GM21619 (cell line): ENCODE results near the gene MUC5AC.

Source experiments
- ATAC-seq: cut with Tn5 transposase; IDR thresholded peaks from one replicate; pipeline ENCODE4 v1.9.1; 2021; ENCODE audit not compliant: unreplicated experiment

MUC5AC gene

GRCh38 chr11:1220941-1221721 is 63.4 kb downstream of the MUC5AC start:
- no peak for ATAC-seq

DNA sequence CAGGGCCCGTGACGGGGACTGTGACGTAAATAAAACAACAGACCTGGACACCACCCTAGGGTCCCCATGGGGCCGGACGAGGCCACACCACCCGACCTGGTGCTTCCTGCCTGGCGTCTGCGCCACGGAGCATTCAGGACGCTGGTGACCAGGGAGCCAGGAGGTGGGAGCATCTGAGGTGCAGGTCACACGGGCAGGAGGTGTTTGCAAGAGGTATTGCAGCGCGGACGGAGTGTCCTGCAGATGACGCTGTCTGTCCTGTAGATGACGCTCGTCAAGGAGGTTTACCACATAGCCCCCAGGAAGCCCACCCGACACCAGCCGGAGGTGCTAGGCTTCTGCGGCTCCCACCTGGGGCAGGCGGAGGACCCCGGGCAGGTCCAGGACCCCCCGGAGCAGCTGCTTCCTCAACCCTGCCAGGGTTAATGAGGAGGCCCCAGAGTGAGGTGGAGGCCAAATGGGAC is 64.1 kb downstream of the MUC5AC start:
- ATAC-seq = no peak

DNA sequence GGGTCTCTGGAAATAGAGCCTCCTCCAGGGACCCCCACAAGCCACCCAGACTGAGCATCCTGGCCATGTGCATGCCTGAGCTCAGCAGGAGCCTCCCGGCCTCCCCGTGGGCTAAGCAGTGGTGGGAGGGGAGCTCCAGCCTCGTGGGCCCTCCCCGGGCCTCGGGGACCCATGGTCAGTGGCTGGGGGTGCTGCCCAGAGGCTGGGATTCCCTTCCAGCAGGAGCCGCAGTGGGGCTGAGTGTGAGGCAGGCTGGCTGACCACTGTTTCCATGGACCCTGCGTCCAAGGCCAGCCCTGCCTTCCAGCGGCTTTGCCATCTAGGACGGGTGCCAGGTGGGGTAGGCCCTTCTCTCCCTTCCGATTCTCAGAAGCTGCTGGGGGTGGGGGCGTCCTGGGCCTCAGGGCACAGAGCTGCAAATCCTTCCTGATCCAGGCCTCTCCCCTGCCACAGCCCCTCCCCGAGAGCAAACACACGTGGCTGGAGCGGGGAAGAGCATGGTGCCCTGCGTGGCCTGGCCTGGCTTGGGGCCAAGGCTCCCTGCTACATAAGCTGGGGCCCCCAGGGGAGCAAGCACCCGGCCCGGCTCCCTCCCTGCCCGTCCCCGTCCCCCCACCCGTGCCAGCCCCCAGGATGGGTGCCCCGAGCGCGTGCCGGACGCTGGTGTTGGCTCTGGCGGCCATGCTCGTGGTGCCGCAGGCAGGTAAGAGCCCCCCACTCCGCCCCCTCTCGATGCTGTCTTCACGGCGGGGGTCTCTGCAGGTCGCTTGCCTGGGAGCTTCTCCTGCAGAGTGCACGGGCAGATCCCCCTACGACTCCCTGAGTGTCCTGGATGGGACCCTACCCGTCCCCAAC is 65.0 kb downstream of the MUC5AC start, which contains the start of gene MUC5B:
Gene MUC5B, plus strand, starts transcription at position 576 of the 855 bp plus-strand sequence. Its CDS starts 58 bp downstream, at position 634.
- no peak for ATAC-seq

DNA sequence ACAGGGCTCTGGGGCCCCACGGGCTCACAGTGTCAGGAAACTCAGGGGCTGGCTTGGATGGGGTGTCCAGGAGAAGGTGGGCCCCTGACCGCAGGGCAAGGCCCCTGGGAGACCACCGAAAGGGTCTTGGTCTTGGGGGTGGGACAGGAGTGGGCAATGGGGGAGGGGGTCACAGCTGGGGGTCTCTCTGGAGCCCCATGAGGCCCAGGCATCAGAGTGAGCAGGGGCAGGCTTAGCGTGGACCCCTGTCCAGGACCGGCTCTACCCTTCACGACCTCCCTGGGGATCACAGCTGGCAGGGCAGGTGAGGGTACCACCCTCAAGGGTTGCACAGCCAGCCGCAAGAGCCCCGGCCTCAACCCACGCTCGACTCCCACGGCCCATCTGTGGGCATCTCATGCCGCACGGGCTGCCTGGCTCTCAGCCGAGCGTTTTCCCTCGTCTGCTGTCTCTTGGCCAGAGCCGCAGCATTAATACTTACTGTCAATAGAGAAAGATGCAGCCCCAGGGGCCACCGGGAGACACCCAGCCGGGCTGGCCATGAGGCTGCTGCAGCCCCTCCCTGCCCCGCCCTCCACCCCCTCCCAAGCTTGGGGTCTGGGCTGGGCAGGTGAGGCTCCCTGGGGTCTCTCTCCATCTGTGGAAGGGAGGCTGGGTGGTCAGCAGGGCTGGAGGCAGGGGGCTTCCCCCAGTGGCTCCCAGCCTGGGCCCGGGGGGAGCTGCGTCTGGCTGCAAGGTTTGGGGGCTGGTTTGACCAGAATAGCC is 65.8 kb downstream of the MUC5AC start:
- no peak for ATAC-seq

DNA sequence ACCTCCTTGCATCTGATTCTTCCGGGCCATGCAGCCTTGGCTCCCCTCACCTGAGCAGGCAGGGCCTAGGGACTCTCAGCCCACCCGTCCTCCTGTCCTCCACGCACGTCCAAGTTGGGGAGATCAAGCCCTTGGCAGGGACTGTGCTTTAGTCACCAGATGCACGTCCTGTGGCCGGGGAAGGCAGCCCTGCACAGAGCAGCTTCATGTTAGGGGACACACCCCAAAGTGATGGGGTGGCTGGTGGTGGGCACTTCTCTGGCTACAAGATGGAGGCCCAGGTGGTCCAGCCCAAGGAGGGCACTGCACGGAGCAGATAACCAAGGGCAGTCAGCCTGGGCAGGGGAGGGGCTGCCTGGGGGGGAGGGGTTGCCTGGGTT is 66.3 kb downstream of the MUC5AC start:
- ATAC-seq = no peak

GRCh38 chr11:1224491-1225385 is 67.0 kb downstream of the MUC5AC start:
- ATAC-seq = no peak

DNA sequence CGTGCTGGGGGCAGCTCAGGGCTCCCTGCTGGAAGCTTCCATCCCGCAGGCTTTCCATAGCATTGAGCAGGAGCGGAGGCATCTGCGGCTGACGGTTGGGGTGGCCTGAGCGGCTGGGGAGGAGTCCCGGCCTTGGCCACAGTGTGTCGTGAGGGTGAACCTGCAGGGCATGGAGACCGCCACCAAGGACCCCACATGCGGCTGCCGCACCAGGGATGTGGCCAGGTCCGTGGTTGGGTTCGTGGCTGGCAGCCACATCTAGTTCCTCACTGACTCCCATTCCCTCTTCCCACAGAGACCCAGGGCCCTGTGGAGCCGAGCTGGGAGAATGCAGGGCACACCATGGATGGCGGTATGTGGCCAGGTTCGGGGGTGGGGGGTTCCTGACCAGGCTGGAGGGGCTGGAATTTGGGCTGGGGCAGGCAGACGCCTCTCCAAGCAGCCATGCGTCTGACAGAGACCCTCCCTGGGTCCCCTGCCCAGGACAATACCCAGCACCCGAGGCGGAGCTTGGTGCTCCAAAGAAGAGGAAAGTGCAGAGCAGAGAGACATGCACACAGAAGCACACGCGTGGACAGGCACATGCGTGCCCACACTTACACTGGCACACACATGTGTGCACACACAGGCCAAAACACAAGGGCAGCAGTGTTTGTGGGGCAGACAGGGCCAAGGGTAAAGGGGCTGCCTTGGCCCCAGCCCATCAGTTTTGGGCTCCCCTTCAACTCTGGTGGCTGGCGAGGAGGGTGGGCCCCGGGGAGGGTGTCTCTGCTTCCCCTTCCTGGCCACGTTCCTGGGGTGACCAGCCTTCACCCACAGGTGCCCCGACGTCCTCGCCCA is 67.9 kb downstream of the MUC5AC start:
- no peak for ATAC-seq

GRCh38 chr11:1226226-1226985 is 68.7 kb downstream of the MUC5AC start:
- ATAC-seq = no peak

GRCh38 chr11:1226986-1227550 is 69.3 kb downstream of the MUC5AC start:
- no peak for ATAC-seq

- ATAC-seq = no peak
Measured at GRCh38 chr11:1227551-1228100, 69.9 kb downstream of the MUC5AC start.

DNA sequence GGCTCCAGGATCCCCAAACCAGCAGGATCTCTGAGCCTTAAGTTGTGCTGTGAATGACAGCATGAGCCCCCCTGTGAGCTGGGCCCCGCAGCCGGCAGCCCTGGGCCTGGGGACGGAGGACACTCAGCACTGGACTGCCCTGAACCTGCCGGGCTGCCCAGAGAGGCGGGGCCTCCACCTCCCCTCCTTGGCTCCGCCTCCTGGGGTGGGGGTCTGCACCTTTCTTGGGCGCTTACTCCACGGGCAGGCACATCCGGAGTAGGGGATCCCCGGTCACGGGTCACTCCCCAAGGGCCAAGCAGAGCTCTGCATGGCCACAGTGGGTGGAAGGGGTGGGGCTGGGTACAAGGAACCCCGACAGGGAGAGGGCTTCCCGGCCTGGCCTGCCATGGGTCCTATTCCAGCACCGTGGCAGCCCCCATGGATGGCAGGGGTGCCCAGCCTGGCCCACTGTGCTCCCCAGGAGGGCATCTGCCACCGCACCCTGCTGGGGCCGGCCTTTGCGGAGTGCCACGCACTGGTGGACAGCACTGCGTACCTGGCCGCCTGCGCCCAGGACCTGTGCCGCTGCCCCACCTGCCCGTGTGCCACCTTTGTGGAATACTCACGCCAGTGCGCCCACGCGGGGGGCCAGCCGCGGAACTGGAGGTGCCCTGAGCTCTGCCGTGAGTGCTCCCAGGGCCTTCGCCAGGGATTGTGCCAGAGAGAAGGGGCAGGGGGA is 70.5 kb downstream of the MUC5AC start:
- ATAC-seq = no peak

GRCh38 chr11:1228921-1229451 is 71.2 kb downstream of the MUC5AC start:
- no peak for ATAC-seq

DNA sequence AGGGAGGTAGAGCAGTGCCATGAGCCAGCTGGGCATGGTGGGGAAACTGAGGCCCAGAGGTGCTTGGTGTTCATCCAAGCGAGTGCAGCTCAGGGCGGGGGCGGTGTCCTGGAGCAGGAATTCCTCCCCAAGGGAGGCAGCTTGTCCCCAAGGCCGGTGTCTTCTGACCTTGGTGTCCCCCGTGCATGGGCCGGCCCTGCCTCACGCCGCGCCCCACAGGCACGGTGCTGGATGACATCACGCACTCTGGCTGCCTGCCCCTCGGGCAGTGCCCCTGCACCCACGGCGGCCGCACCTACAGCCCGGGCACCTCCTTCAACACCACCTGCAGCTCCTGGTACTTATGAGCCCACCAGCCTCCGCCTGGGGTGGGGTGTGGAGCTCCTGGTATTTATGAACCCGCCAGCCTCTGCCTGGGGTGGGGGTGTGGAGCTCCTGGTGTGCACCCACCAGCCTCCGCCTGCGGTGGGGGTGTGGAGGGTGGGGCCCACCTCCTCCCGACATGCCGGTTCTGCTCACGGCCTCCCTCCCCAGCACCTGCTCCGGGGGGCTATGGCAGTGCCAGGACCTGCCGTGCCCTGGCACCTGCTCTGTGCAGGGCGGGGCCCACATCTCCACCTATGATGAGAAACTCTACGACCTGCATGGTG is 71.8 kb downstream of the MUC5AC start:
- no peak for ATAC-seq

- ATAC-seq = no peak
Measured at GRCh38 chr11:1230121-1230455, 72.3 kb downstream of the MUC5AC start.

- no peak for ATAC-seq
Measured at GRCh38 chr11:1230456-1231395, 73.0 kb downstream of the MUC5AC start.
